H1 (cell line): ENCODE data around the gene PSD2. TPM values are rescaled to one million over a fixed set of nuclear protein-coding genes. Genes with fewer than 3 reads are reported as not detected.

Experiments
- CTCF ChIA-PET: fragments of 300-600 bp; sonication (Branson Sonifier 250); formaldehyde crosslinking; loops from one replicate; lab custom pipeline; 2021; ENCODE audit not compliant: partially characterized antibody; lab: Charles Lee
- POLR2A ChIA-PET: fragments of 300-600 bp; sonication (Branson Sonifier 250); formaldehyde crosslinking; loops from one replicate; lab custom pipeline; 2021; ENCODE audit warnings: inconsistent platforms; ENCODE audit not compliant: partially characterized antibody; lab: Charles Lee
- DNase-seq, 2 experiments: peaks; one replicate each; pipeline versions ENCODE4 v3.0.0 to v3.0.0-alpha.2; 2010 to 2022; ENCODE audit warnings: low spot score in 2 of 2, low read depth in 1 of 2, mixed read lengths in 1 of 2
- FAIRE-seq: peaks from 2 replicates; lab custom pipeline; 2011; peaks lifted over from hg19 to GRCh38; lab: Jason Lieb, UNC
- H2AFZ ChIP-seq: 2 replicates; pipeline ENCODE4 v1.8.1; 2012; ENCODE audit warnings: low read length, inconsistent platforms
- H2AK5ac ChIP-seq: 2 replicates; pipeline ENCODE4 v1.6.1; 2013; ENCODE audit warnings: low read depth, low read length
- H2BK120ac ChIP-seq: replicated peaks from 2 replicates; pipeline ENCODE3; 2013; ENCODE audit warnings: low read depth, low read length, inconsistent platforms
- H2BK12ac ChIP-seq: 2 replicates; pipeline ENCODE4 v1.6.1; 2013; ENCODE audit warnings: low read depth, low read length
- H2BK15ac ChIP-seq: 2 replicates; pipeline ENCODE4 v1.6.1; 2013; ENCODE audit warnings: low read length
- H2BK20ac ChIP-seq: 2 replicates; pipeline ENCODE4 v1.6.1; 2013; ENCODE audit warnings: low read length
- H2BK5ac ChIP-seq: 2 replicates; pipeline ENCODE4 v1.6.1; 2013; ENCODE audit warnings: low read depth, low read length
- H3K14ac ChIP-seq: 2 replicates; pipeline ENCODE4 v1.6.1; 2013; ENCODE audit warnings: inconsistent platforms; ENCODE audit not compliant: insufficient read length
- H3K18ac ChIP-seq: 2 replicates; pipeline ENCODE4 v1.6.1; 2013; ENCODE audit warnings: low read length; ENCODE audit errors: extremely low read depth
- H3K23ac ChIP-seq: 2 replicates; pipeline ENCODE4 v1.6.1; 2013; ENCODE audit warnings: inconsistent platforms; ENCODE audit not compliant: insufficient read length
- H3K23me2 ChIP-seq: 2 replicates; pipeline ENCODE4 v1.6.1; 2013; ENCODE audit warnings: low read depth, low read length
- H3K27ac ChIP-seq: 2 replicates; pipeline ENCODE4 v1.6.1; 2011; ENCODE audit warnings: low read depth, low read length, inconsistent platforms
- H3K27me3 ChIP-seq, 4 experiments: replicated peaks in 1 of 4; 1 replicate in 1 of 4; 2 replicates in 3 of 4; pipeline versions ENCODE4 v1.6.1 to v1.8.1; 2011 to 2013; ENCODE audit warnings: low read length in 3 of 4, mild to moderate bottlenecking in 3 of 4, inconsistent platforms in 2 of 4, mixed read lengths in 2 of 4, moderate library complexity in 1 of 4; ENCODE audit not compliant: control insufficient read depth in 3 of 4, insufficient read depth in 3 of 4; ENCODE audit errors: extremely low read depth in 1 of 4
- H3K36me3 ChIP-seq, 4 experiments: 2 replicates each; pipeline versions ENCODE4 v1.6.1 to v1.8.1; 2011 to 2013; ENCODE audit warnings: mild to moderate bottlenecking in 4 of 4, low read length in 3 of 4, moderate library complexity in 2 of 4, control low read depth in 1 of 4, inconsistent platforms in 1 of 4; ENCODE audit not compliant: insufficient read depth in 4 of 4, control insufficient read depth in 2 of 4
- H3K4ac ChIP-seq: replicated peaks from 2 replicates; pipeline ENCODE3; 2013; ENCODE audit warnings: low read length, low read depth, mixed read lengths, inconsistent platforms; ENCODE audit not compliant: insufficient read length
- H3K4me1 ChIP-seq, 4 experiments: replicated peaks in 1 of 4; 1 replicate in 1 of 4; 2 replicates in 3 of 4; pipeline versions ENCODE4 v1.6.1 to v1.8.1; 2011 to 2013; ENCODE audit warnings: low read length in 3 of 4, inconsistent platforms in 2 of 4, mixed read lengths in 1 of 4; ENCODE audit not compliant: insufficient read depth in 4 of 4, control insufficient read depth in 3 of 4
- H3K4me2 ChIP-seq, 2 experiments: 2 replicates each; pipeline versions ENCODE4 v1.6.1 to v1.8.1; 2011 to 2013; ENCODE audit warnings: low read depth in 2 of 2, low read length in 2 of 2, control low read depth in 1 of 2, inconsistent platforms in 1 of 2, mild to moderate bottlenecking in 1 of 2; ENCODE audit not compliant: insufficient read depth in 1 of 2
- H3K4me3 ChIP-seq, 4 experiments: fragments of 200-600, 300-600 bp in 1 of 4; sonication (generic), shearing (Covaris generic), sonication (Bioruptor Twin) in 1 of 4; 2 replicates each; pipeline versions ENCODE4 v1.5.1 to v1.8.1; 2011 to 2016; ENCODE audit warnings: low read length in 4 of 4, low read depth in 3 of 4, control low read depth in 2 of 4, inconsistent platforms in 2 of 4, mild to moderate bottlenecking in 2 of 4, mixed read lengths in 1 of 4, moderate library complexity in 1 of 4; ENCODE audit not compliant: insufficient read depth in 2 of 4; ENCODE audit errors: extremely low read depth in 1 of 4
- H3K56ac ChIP-seq: replicated peaks from 2 replicates; pipeline ENCODE3; 2013; ENCODE audit warnings: low read depth, mild to moderate bottlenecking, mixed read lengths, low read length, inconsistent platforms; ENCODE audit not compliant: insufficient read length
- H3K79me1 ChIP-seq: 2 replicates; pipeline ENCODE4 v1.6.1; 2013; ENCODE audit warnings: low read depth, low read length, control low read depth
- H3K79me2 ChIP-seq, 2 experiments: 2 replicates each; pipeline versions ENCODE4 v1.6.1 to v1.8.1; 2012 to 2013; ENCODE audit warnings: low read length in 2 of 2, mild to moderate bottlenecking in 2 of 2, inconsistent platforms in 1 of 2; ENCODE audit not compliant: insufficient read depth in 2 of 2, control insufficient read depth in 1 of 2
- H3K9ac ChIP-seq, 4 experiments: replicated peaks in 1 of 4; 1 replicate in 1 of 4; 2 replicates in 3 of 4; pipeline versions ENCODE4 v1.6.1 to v1.8.1; 2011 to 2013; ENCODE audit warnings: low read depth in 3 of 4, low read length in 3 of 4, control low read depth in 2 of 4, mild to moderate bottlenecking in 2 of 4, moderate library complexity in 2 of 4, inconsistent platforms in 1 of 4; ENCODE audit errors: extremely low read depth in 1 of 4
- H3K9me3 ChIP-seq, 2 experiments: 2 replicates each; pipeline versions ENCODE4 v1.6.1 to v1.8.1; 2012 to 2013; ENCODE audit warnings: mild to moderate bottlenecking in 2 of 2, moderate library complexity in 2 of 2, control low read depth in 1 of 2, inconsistent platforms in 1 of 2, low read depth in 1 of 2, low read length in 1 of 2, mixed read lengths in 1 of 2; ENCODE audit not compliant: insufficient read depth in 2 of 2
- H4K20me1 ChIP-seq, 2 experiments: replicated peaks in 1 of 2; 2 replicates each; pipeline versions ENCODE3 to v1.8.1; 2011 to 2013; ENCODE audit warnings: inconsistent platforms in 2 of 2, low read length in 2 of 2, mild to moderate bottlenecking in 1 of 2; ENCODE audit not compliant: insufficient read depth in 2 of 2, control insufficient read depth in 1 of 2
- H4K5ac ChIP-seq: 2 replicates; pipeline ENCODE4 v1.6.1; 2013; ENCODE audit warnings: low read length, low read depth, mixed read lengths, inconsistent platforms; ENCODE audit not compliant: insufficient read length
- H4K8ac ChIP-seq: 2 replicates; pipeline ENCODE4 v1.8.0; 2013; ENCODE audit warnings: mild to moderate bottlenecking, moderate library complexity, low read length, inconsistent platforms; ENCODE audit not compliant: insufficient read depth; ENCODE audit errors: extremely low read depth
- H4K91ac ChIP-seq: replicated peaks from 2 replicates; pipeline ENCODE3; 2013; ENCODE audit warnings: low read length, mixed read lengths, inconsistent platforms; ENCODE audit not compliant: insufficient read length
- CEBPB ChIP-seq: IDR thresholded peaks from 2 replicates; pipeline ENCODE4 v1.6.1; 2012; ENCODE audit warnings: low read depth, low read length
- EZH2 ChIP-seq: fragments of 200-600 bp; sonication (generic); IDR thresholded peaks from 2 replicates; pipeline ENCODE4 v1.7.1; 2012; ENCODE audit warnings: low read depth, mild to moderate bottlenecking, moderate library complexity, low read length, inconsistent platforms; ENCODE audit not compliant: severe bottlenecking
- WGBS, 2 experiments: shearing (Covaris generic) in 1 of 2; methylation state at CpG; one replicate each; pipeline versions ENCODE4 v1.1.6 to v1.1.7; 2013 to 2015; ENCODE audit warnings: low lambda C conversion rate in 2 of 2, mixed read lengths in 2 of 2, inconsistent platforms in 1 of 2, low coverage in 1 of 2, missing lambda C conversion rate in 1 of 2; ENCODE audit not compliant: insufficient replicate concordance in 2 of 2, insufficient coverage in 1 of 2, insufficient read length in 1 of 2; ENCODE audit errors: extremely low coverage in 1 of 2, missing lambda C conversion rate in 1 of 2; 5-methylcytosine and 5-hydroxymethylcytosine counted together
- polyA plus RNA-seq, 7 experiments: library from polyadenylated mRNA; depleted of rRNA in 3 of 7; stranded (reverse) in 5 of 7; unstranded in 2 of 7; fragments of >200 nt in 5 of 7; fragments of 200-250 nt in 2 of 7; gene quantifications; 1 replicate in 5 of 7; 2 replicates in 1 of 7; 4 replicates in 1 of 7; pipeline versions ENCODE4 v1.2.1 to v1.2.3, GENCODE V29; 2011 to 2013; ENCODE audit warnings: missing spikeins in 2 of 7, mixed read lengths in 2 of 7
- total RNA-seq: library from RNA; stranded (reverse); fragmentation: NEBNext Ultra II Directional; extraction: Animal tissue kit (Norgen Biotek cat#: 25700); gene quantifications from 2 replicates; pipeline ENCODE4 v1.2.1, GENCODE V29; 2021

Gene PSD2
- total and polyA plus RNA-seq, 2 of the 8 experiments (the other 6 are each of a cell fraction or from before 2014, with no cell fraction given): 0.06 to 0.14 TPM

GRCh38 chr5:139763280-139763929 lies 32.2 kb upstream of the PSD2 start:
- no peaks in the 10 kb centered on the region for H3K79me1 ChIP-seq
- no peak overlapping the region for H4K8ac ChIP-seq
- H3K79me2 ChIP-seq: no peaks in the 10 kb centered on the region
- no peaks in the 10 kb centered on the region for H3K9me3 ChIP-seq
- 77% methylated on average over 12 of the region's 12 CpGs; no CpG with 5 or more reads in 1 of the 2 experiments for WGBS, 2 experiments
- no peaks in the 10 kb centered on the region; the same call in 1 of the 2 replicates for H3K23me2 ChIP-seq
- 0 out of 2 replicates have a peak overlapping the region, but pooled peaks have one; percentile 6 for H3K18ac ChIP-seq
- H2BK20ac ChIP-seq: no peak overlapping the region
- no peak overlapping the region for H2BK5ac ChIP-seq
- peaks cover 0 to 7% of the 10 kb centered on the region in 2 experiments for H4K20me1 ChIP-seq
- H3K9ac ChIP-seq: no peak overlapping the region
- H3K4me3 ChIP-seq: no peak overlapping the region
- H4K91ac ChIP-seq: peak overlapping the region; percentile 17
- H2BK12ac ChIP-seq: peak overlapping the region; percentile 0; the same call in 1 of the 2 replicates
- H3K27me3 ChIP-seq: peaks cover 8 to 42% (median 30%) of the 10 kb centered on the region in 4 experiments
- TF ChIP-seq CEBPB: no peak
- peak; percentile 8 for TF ChIP-seq EZH2
- no peak overlapping the region for H3K14ac ChIP-seq
- FAIRE-seq (no peak), DNase-seq (no peak)
- no peak overlapping the region for H3K27ac ChIP-seq
- H3K23ac ChIP-seq: no peak overlapping the region
- peak overlapping the region; percentile 22 for H3K4ac ChIP-seq
- H3K4me1 ChIP-seq: peaks cover 9 to 32% (median 15%) of the 10 kb centered on the region in 4 experiments
- H2AFZ ChIP-seq: no peak overlapping the region
- no peak overlapping the region for H4K5ac ChIP-seq
- CTCF ChIA-PET: interaction anchor here (0.7 to 6.0 kb wide), 21 partner anchors 11 to 205 kb away, joined by 3 to 93 read pairs (median 5); no protein-coding TSS in a partner anchor
- POLR2A ChIA-PET: interaction anchor here (0.5 to 3.1 kb wide), 5 partner anchors 17 to 383 kb away, joined by 3 to 11 read pairs (median 4); no protein-coding TSS in a partner anchor
- no peak overlapping the region for H3K56ac ChIP-seq
- peak overlapping the region; percentile 72; the same call in 1 of the 2 replicates for H2BK15ac ChIP-seq
- H2AK5ac ChIP-seq: peak overlapping the region; percentile 68; the same call in 1 of the 2 replicates
- H2BK120ac ChIP-seq: no peak overlapping the region
- H3K36me3 ChIP-seq: no peaks in the 10 kb centered on the region
- H3K4me2 ChIP-seq: peak overlapping the region; percentile 14 to 36; a peak in 2 of 4 replicates
